Adrenal gland (tissue), 5 donors: ENCODE data around the gene AJM1.
A peak's percentile ranks its signal among the peaks of the same experiment; 100 is the strongest.

Experiments used
- POLR2A ChIP-seq, 2 donors: fragments of 450-650 bp; IDR thresholded peaks; one replicate each; pipeline ENCODE4 v1.6.1; 2017; ENCODE audit warnings: antibody characterized with exemption in 2 of 2, mild to moderate bottlenecking in 2 of 2, moderate library complexity in 1 of 2
- TF ChIP-seq, protein P1 (sequence below), 6 experiments: fragments of 450-650 bp in 4 of 6; fragments of 200-600 bp in 2 of 6; sonication (generic) in 1 of 6; IDR thresholded peaks; 1 replicate in 5 of 6; 2 replicates in 1 of 6; pipeline versions ENCODE4 v1.5.1 to v1.8.0; 2016 to 2021; ENCODE audit warnings: antibody characterized with exemption in 6 of 6, mild to moderate bottlenecking in 2 of 6, moderate library complexity in 1 of 6
- donor health status: DM: no; HTN: no; CAD: no.

DNA sequence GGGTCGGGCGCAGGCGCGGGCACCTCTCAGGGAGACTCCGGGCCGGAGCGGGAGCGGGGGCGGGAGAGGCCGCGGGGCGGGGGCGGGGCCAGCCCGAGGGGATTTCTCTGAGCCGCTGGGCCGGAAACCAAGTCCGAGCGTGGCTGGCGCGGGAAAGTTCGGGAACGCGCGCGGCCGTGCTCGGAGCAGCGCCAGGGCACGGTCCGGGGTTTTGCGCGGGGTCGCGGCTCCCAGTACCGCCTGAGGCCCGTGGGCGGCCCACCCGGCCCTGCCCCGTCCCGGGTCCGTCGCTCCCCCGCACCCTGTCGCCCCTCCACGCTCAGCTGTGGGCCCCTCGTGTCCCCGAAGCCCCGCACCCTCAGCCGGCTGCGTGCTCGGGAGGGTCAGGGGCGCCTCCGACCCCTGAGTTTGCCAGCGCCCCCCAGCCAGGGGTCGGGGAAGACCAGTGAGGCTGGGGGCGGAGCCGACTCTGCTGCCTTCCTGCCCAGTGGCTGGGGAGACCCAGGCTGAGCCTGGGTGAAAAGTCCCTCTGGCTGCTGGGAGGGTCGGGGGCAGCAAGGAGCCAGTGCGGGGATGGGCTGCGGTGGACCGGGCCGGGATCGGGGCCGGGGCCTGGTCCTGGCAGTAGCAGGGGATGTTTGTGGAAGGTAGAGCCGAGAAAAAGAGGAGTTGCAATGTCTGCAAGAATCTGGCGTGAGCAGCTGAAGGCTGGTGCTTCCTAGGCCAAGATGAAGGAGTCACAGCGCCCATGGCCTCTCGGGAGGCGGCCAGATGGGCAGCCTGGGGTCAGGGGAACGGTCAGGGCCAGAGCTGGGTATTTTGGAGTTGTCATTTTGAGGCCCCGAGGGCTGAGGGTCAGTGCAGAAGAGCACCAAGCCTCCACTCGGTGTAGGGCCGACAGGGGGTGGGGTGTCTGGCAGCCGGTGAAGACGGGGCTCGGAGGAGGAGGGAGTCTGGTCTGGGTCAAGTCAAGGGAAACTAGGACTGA is 44.6 kb downstream of the AJM1 start:
- no peak for TF ChIP-seq POLR2A (IDR thresholded peaks at IDR 0.05)
- TF ChIP-seq, protein P1, sequence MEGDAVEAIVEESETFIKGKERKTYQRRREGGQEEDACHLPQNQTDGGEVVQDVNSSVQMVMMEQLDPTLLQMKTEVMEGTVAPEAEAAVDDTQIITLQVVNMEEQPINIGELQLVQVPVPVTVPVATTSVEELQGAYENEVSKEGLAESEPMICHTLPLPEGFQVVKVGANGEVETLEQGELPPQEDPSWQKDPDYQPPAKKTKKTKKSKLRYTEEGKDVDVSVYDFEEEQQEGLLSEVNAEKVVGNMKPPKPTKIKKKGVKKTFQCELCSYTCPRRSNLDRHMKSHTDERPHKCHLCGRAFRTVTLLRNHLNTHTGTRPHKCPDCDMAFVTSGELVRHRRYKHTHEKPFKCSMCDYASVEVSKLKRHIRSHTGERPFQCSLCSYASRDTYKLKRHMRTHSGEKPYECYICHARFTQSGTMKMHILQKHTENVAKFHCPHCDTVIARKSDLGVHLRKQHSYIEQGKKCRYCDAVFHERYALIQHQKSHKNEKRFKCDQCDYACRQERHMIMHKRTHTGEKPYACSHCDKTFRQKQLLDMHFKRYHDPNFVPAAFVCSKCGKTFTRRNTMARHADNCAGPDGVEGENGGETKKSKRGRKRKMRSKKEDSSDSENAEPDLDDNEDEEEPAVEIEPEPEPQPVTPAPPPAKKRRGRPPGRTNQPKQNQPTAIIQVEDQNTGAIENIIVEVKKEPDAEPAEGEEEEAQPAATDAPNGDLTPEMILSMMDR (IDR thresholded peaks at IDR 0.05): peak in 1 of 6 experiments; percentile 4
